NCI-H748 (cell line): Measurements from ENCODE around the gene NHSL2.
"Not testable (repeated sequence)": the region's sequence is repeated elsewhere in the genome, so short reads cannot be mapped to it uniquely, and the experiment has no call there.

Experiments used
- DNase-seq: peaks from one replicate; lab custom pipeline; 2025; ENCODE audit not compliant: unreplicated experiment; lab: John Stamatoyannopoulos, UW

Gene NHSL2

GRCh38 chrX:71910643-71910985 is at the start of gene NHSL2:
Gene NHSL2 (plus strand): TSS chrX:71910845.
- peak; percentile 60 for DNase-seq

- no peak for DNase-seq
Measured at GRCh38 chrX:71867680-71868079, 43.0 kb upstream of the NHSL2 start.

- DNase-seq = not testable (repeated sequence)
Measured at GRCh38 chrX:71869566-71869965, 41.1 kb upstream of the NHSL2 start.

GRCh38 chrX:71870208-71871098 is 40.2 kb upstream of the NHSL2 start:
- DNase-seq = peak; percentile 1

GRCh38 chrX:71871367-71871766 is 39.3 kb upstream of the NHSL2 start:
- no peak for DNase-seq

- no peak for DNase-seq
Measured at GRCh38 chrX:71872542-71873458, 37.8 kb upstream of the NHSL2 start.

GRCh38 chrX:71873459-71873833 is 37.2 kb upstream of the NHSL2 start:
- no peak for DNase-seq

GRCh38 chrX:71876841-71877240 is 33.8 kb upstream of the NHSL2 start:
- not testable (repeated sequence) for DNase-seq

- DNase-seq = no peak
Measured at GRCh38 chrX:71885099-71885498, 25.5 kb upstream of the NHSL2 start.

GRCh38 chrX:71895607-71896006 is 15.0 kb upstream of the NHSL2 start:
- DNase-seq = no peak

GRCh38 chrX:71906144-71906543 is 4.5 kb upstream of the NHSL2 start:
- DNase-seq = no peak

- DNase-seq = no peak
Measured at GRCh38 chrX:71908387-71908786, 2.3 kb upstream of the NHSL2 start.

GRCh38 chrX:71909956-71910355 is 689 bp upstream of the NHSL2 start:
- DNase-seq = peak; percentile 26

- DNase-seq = peak; percentile 60
Measured at GRCh38 chrX:71910986-71911730, 513 bp downstream of the NHSL2 start.

- peak; percentile 57 for DNase-seq
Measured at GRCh38 chrX:71911731-71912050, 1.0 kb downstream of the NHSL2 start.

GRCh38 chrX:71912156-71912555 is 1.5 kb downstream of the NHSL2 start:
- DNase-seq = no peak

- no peak for DNase-seq
Measured at GRCh38 chrX:71913156-71913950, 2.7 kb downstream of the NHSL2 start.

GRCh38 chrX:71917621-71918343 is 7.1 kb downstream of the NHSL2 start:
- no peak for DNase-seq

- no peak for DNase-seq
Measured at GRCh38 chrX:71919431-71919830, 8.8 kb downstream of the NHSL2 start.

- no peak for DNase-seq
Measured at GRCh38 chrX:71919886-71920285, 9.2 kb downstream of the NHSL2 start.
